H7 (cell line): ENCODE data around the gene HNRNPL. TPM values are rescaled to one million over a fixed set of nuclear protein-coding genes. Genes with fewer than 3 reads are reported as not detected.
"Not testable (repeated sequence)": the region's sequence is repeated elsewhere in the genome, so short reads cannot be mapped to it uniquely, and the experiment has no call there.

Experiments used
- DNase-seq: peaks from one replicate; pipeline ENCODE4 v3.0.0; 2012
- H3K27me3 ChIP-seq: 2 replicates; pipeline ENCODE4 v1.6.0; 2011; ENCODE audit warnings: mild to moderate bottlenecking, low read length; ENCODE audit not compliant: control insufficient read depth, insufficient read depth
- H3K36me3 ChIP-seq: replicated peaks from 2 replicates; pipeline ENCODE4 v1.5.1; 2011; ENCODE audit warnings: low read length; ENCODE audit not compliant: control insufficient read depth, insufficient read depth
- H3K4me3 ChIP-seq: 2 replicates; pipeline ENCODE4 v1.5.1; 2011; ENCODE audit warnings: low read depth, mild to moderate bottlenecking, control low read depth, low read length, moderate library complexity; ENCODE audit not compliant: insufficient read depth
- total RNA-seq: library from RNA; depleted of rRNA; stranded (reverse); fragments of >200 nt; shearing (Covaris generic); gene quantifications from 2 replicates; pipeline ENCODE4 v1.2.3, GENCODE V29; 2014; rRNA removed

The HNRNPL gene
- total RNA-seq = 454 and 591 TPM in 2 replicates

GRCh38 chr19:38849860-38850435 lies at the start of gene HNRNPL:
Gene HNRNPL, minus strand, starts transcription at chr19:38849986. Its CDS starts 20 bp downstream, at chr19:38849966.
- peak; percentile 100 for DNase-seq
- peaks cover 29% of the 10 kb centered on the region for H3K36me3 ChIP-seq
- peak within 1 kb of the TSS; percentile 75 for H3K4me3 ChIP-seq
- no peaks in the 10 kb centered on the region for H3K27me3 ChIP-seq

GRCh38 chr19:38898788-38899446 lies 49.1 kb upstream of the HNRNPL start:
- no peaks in the 10 kb centered on the region for H3K36me3 ChIP-seq
- DNase-seq = peak; percentile 66
- peak overlapping the region; percentile 74 for H3K4me3 ChIP-seq
- H3K27me3 ChIP-seq = peaks cover 13% of the 10 kb centered on the region

- H3K4me3 ChIP-seq = no peak overlapping the region
- H3K27me3 ChIP-seq = peaks cover 13% of the 10 kb centered on the region
- no peak for DNase-seq
- no peaks in the 10 kb centered on the region for H3K36me3 ChIP-seq
These were observed 45.2 kb upstream of the HNRNPL start for GRCh38 chr19:38894968-38895367.

GRCh38 chr19:38893341-38893771 lies 43.6 kb upstream of the HNRNPL start:
- DNase-seq = peak; percentile 52
- Histone ChIP-seq H3K27me3 (peaks cover 4% of the 10 kb centered on the region; the same call in 1 of the 2 replicates), H3K4me3 (no peak overlapping the region)

GRCh38 chr19:38892841-38893240 lies 43.1 kb upstream of the HNRNPL start:
- Histone ChIP-seq H3K4me3 (no peak overlapping the region), H3K36me3 (no peaks in the 10 kb centered on the region), H3K27me3 (peaks cover under 1% of the 10 kb centered on the region; the same call in 1 of the 2 replicates)
- DNase-seq = peak; percentile 75

More at GRCh38 chr19:38893341-38893771, 43.6 kb upstream of the HNRNPL start:
- H3K36me3 ChIP-seq = no peaks in the 10 kb centered on the region

GRCh38 chr19:38891771-38892170 lies 42.0 kb upstream of the HNRNPL start:
- peak; percentile 27 for DNase-seq
- Histone ChIP-seq H3K27me3 (no peaks in the 10 kb centered on the region), H3K36me3 (no peaks in the 10 kb centered on the region), H3K4me3 (no peak overlapping the region)

GRCh38 chr19:38890686-38891085 lies 40.9 kb upstream of the HNRNPL start:
- H3K27me3 ChIP-seq = no peaks in the 10 kb centered on the region
- no peaks in the 10 kb centered on the region for H3K36me3 ChIP-seq
- no peak overlapping the region for H3K4me3 ChIP-seq
- no peak for DNase-seq

GRCh38 chr19:38889803-38890202 lies 40.0 kb upstream of the HNRNPL start:
- DNase-seq = peak; percentile 25
- no peaks in the 10 kb centered on the region for H3K36me3 ChIP-seq
- H3K27me3 ChIP-seq = no peaks in the 10 kb centered on the region
- no peak overlapping the region for H3K4me3 ChIP-seq

GRCh38 chr19:38888876-38889275 lies 39.1 kb upstream of the HNRNPL start:
- Histone ChIP-seq H3K4me3 (no peak overlapping the region), H3K27me3 (no peaks in the 10 kb centered on the region), H3K36me3 (no peaks in the 10 kb centered on the region)
- DNase-seq = peak; percentile 27

GRCh38 chr19:38884691-38885090 lies 34.9 kb upstream of the HNRNPL start:
- not testable (repeated sequence) for H3K4me3 ChIP-seq, H3K27me3 ChIP-seq, DNase-seq, H3K36me3 ChIP-seq

- Histone ChIP-seq H3K27me3 (no peaks in the 10 kb centered on the region), H3K36me3 (no peaks in the 10 kb centered on the region), H3K4me3 (no peak overlapping the region)
- DNase-seq = no peak
These were observed 33.5 kb upstream of the HNRNPL start for GRCh38 chr19:38883286-38883685.

GRCh38 chr19:38880882-38881609 lies 31.3 kb upstream of the HNRNPL start:
- Histone ChIP-seq H3K36me3 (no peaks in the 10 kb centered on the region), H3K27me3 (no peaks in the 10 kb centered on the region), H3K4me3 (no peak overlapping the region)
- DNase-seq = peak; percentile 72

GRCh38 chr19:38880076-38880881 lies 30.5 kb upstream of the HNRNPL start:
- Histone ChIP-seq H3K36me3 (no peaks in the 10 kb centered on the region), H3K4me3 (no peak overlapping the region), H3K27me3 (no peaks in the 10 kb centered on the region)
- peak; percentile 65 for DNase-seq

GRCh38 chr19:38879400-38879751 lies 29.6 kb upstream of the HNRNPL start:
- H3K36me3 ChIP-seq = no peaks in the 10 kb centered on the region
- H3K27me3 ChIP-seq = no peaks in the 10 kb centered on the region
- DNase-seq = peak; percentile 37
- H3K4me3 ChIP-seq = no peak overlapping the region
